Neuronal stem cell (in vitro differentiated cells): Measurements from ENCODE around the gene AOPEP.

ENCODE experiments used
- DNase-seq: peaks from one replicate; pipeline ENCODE4 v3.0.0-alpha.2; 2013; ENCODE audit warnings: low spot score
- H2AFZ ChIP-seq: one replicate; pipeline ENCODE4 v1.6.1; 2013; ENCODE audit warnings: mild to moderate bottlenecking, low read length, inconsistent platforms
- H2AK5ac ChIP-seq: 2 replicates; pipeline ENCODE4 v1.6.1; 2013; ENCODE audit warnings: low read depth, mild to moderate bottlenecking, inconsistent platforms, low read length, moderate library complexity, mixed read lengths
- H2BK120ac ChIP-seq: 2 replicates; pipeline ENCODE4 v1.6.1; 2013; ENCODE audit warnings: low read depth, mild to moderate bottlenecking, inconsistent platforms, low read length, moderate library complexity, mixed read lengths
- H2BK12ac ChIP-seq: one replicate; pipeline ENCODE4 v1.6.1; 2013; ENCODE audit warnings: low read length, inconsistent platforms
- H2BK15ac ChIP-seq: 2 replicates; pipeline ENCODE4 v1.6.1; 2013; ENCODE audit warnings: mild to moderate bottlenecking, low read length, inconsistent platforms, mixed read lengths
- H2BK5ac ChIP-seq: one replicate; pipeline ENCODE4 v1.6.1; 2013; ENCODE audit warnings: inconsistent platforms, mild to moderate bottlenecking, low read length, moderate library complexity
- H3K14ac ChIP-seq: one replicate; pipeline ENCODE4 v1.6.1; 2013; ENCODE audit warnings: low read length, inconsistent platforms
- H3K18ac ChIP-seq: 2 replicates; pipeline ENCODE4 v1.6.1; 2013; ENCODE audit warnings: low read length, inconsistent platforms
- H3K23ac ChIP-seq: 2 replicates; pipeline ENCODE4 v1.6.1; 2013; ENCODE audit warnings: low read depth, mild to moderate bottlenecking, mixed read lengths, low read length, inconsistent platforms; ENCODE audit not compliant: poor library complexity
- H3K27ac ChIP-seq: replicated peaks from 3 replicates; pipeline ENCODE4 v1.5.1; 2013; ENCODE audit warnings: low read length, inconsistent platforms
- H3K27me3 ChIP-seq, 3 experiments: 2 replicates each; pipeline ENCODE4 v1.6.1; 2013; ENCODE audit warnings: low read length in 3 of 3, mild to moderate bottlenecking in 2 of 3, inconsistent platforms in 1 of 3, low read depth in 1 of 3, mixed read lengths in 1 of 3, moderate library complexity in 1 of 3; ENCODE audit not compliant: control insufficient read depth in 3 of 3, insufficient read depth in 3 of 3
- H3K36me3 ChIP-seq, 2 donors: replicated peaks in 1 of 2; 2 replicates each; pipeline ENCODE4 v1.6.1; 2013; ENCODE audit warnings: low read length in 2 of 2; ENCODE audit not compliant: control insufficient read depth in 2 of 2, insufficient read depth in 2 of 2
- H3K4ac ChIP-seq: 2 replicates; pipeline ENCODE4 v1.6.1; 2013; ENCODE audit warnings: inconsistent platforms, mild to moderate bottlenecking, low read length, moderate library complexity
- H3K4me1 ChIP-seq, 2 donors: 1 replicate in 1 of 2; 2 replicates in 1 of 2; pipeline ENCODE4 v1.6.1; 2013; ENCODE audit warnings: low read length in 2 of 2, low read depth in 1 of 2; ENCODE audit not compliant: control insufficient read depth in 2 of 2, insufficient read depth in 1 of 2
- H3K4me2 ChIP-seq: one replicate; pipeline ENCODE4 v1.6.1; 2013; ENCODE audit warnings: mild to moderate bottlenecking, low read length, inconsistent platforms; ENCODE audit not compliant: insufficient read depth, poor library complexity, severe bottlenecking
- H3K4me3 ChIP-seq, 2 donors: 2 replicates each; pipeline ENCODE4 v1.5.1; 2013; ENCODE audit warnings: low read length in 2 of 2, mild to moderate bottlenecking in 2 of 2, inconsistent platforms in 1 of 2, moderate library complexity in 1 of 2
- H3K79me1 ChIP-seq: one replicate; pipeline ENCODE4 v1.6.1; 2013; ENCODE audit warnings: low read depth, mild to moderate bottlenecking, inconsistent platforms, low read length, moderate library complexity
- H3K9ac ChIP-seq: one replicate; pipeline ENCODE4 v1.6.1; 2013; ENCODE audit warnings: mild to moderate bottlenecking, low read depth, low read length, inconsistent platforms; ENCODE audit not compliant: poor library complexity
- H3K9me3 ChIP-seq, 2 donors: replicated peaks in 1 of 2; 2 replicates each; pipeline versions ENCODE3 to v1.6.1; 2013; ENCODE audit warnings: low read length in 2 of 2, mild to moderate bottlenecking in 2 of 2, inconsistent platforms in 1 of 2, low read depth in 1 of 2, mixed read lengths in 1 of 2, moderate library complexity in 1 of 2; ENCODE audit not compliant: control insufficient read depth in 2 of 2, insufficient read depth in 1 of 2
- H4K8ac ChIP-seq: one replicate; pipeline ENCODE4 v1.6.1; 2013; ENCODE audit warnings: low read depth, mild to moderate bottlenecking, inconsistent platforms, low read length, moderate library complexity
- H4K91ac ChIP-seq: one replicate; pipeline ENCODE4 v1.6.1; 2013; ENCODE audit warnings: low read length, low read depth, mild to moderate bottlenecking, inconsistent platforms; ENCODE audit not compliant: poor library complexity
- WGBS, 2 donors: extraction: QIAGEN DNeasy Blood & Tissue Kit; methylation state at CpG; one replicate each; pipeline ENCODE4 v1.1.7; 2013; ENCODE audit warnings: missing lambda C conversion rate in 2 of 2, mixed read lengths in 1 of 2; ENCODE audit not compliant: insufficient read length in 2 of 2, insufficient replicate concordance in 1 of 2; ENCODE audit errors: extremely low coverage in 2 of 2; 5-methylcytosine and 5-hydroxymethylcytosine counted together

AOPEP gene

GRCh38 chr9:94783928-94784327 is 57.4 kb downstream of the AOPEP start:
- no CpG with 5 or more reads among the region's 2 CpGs for WGBS, 2 donors

GRCh38 chr9:94785215-94786169 is 59.0 kb downstream of the AOPEP start:
- H4K91ac ChIP-seq: no peak overlapping the region
- no peak overlapping the region for H4K8ac ChIP-seq
- no peak overlapping the region for H2BK12ac ChIP-seq
- no peak overlapping the region for H3K18ac ChIP-seq
- no peak overlapping the region for H3K4me2 ChIP-seq
- no peak overlapping the region for H3K4me3 ChIP-seq
- H3K36me3 ChIP-seq: peaks cover 0 to 3% of the 10 kb centered on the region in 2 donors
- H2AFZ ChIP-seq: no peak overlapping the region
- no peak overlapping the region for H3K9ac ChIP-seq
- no peaks in the 10 kb centered on the region for H3K9me3 ChIP-seq
- no CpG with 5 or more reads among the region's 10 CpGs for WGBS, 2 donors
- no peak overlapping the region for H3K4ac ChIP-seq
- H3K14ac ChIP-seq: no peak overlapping the region
- peaks cover 0 to 5% of the 10 kb centered on the region in 2 donors for H3K4me1 ChIP-seq
- H2AK5ac ChIP-seq: no peak overlapping the region
- DNase-seq: no peak
- H3K27ac ChIP-seq: no peak overlapping the region
- no peak overlapping the region for H3K23ac ChIP-seq
- H2BK5ac ChIP-seq: no peak overlapping the region
- no peak overlapping the region for H2BK120ac ChIP-seq
- H2BK15ac ChIP-seq: no peak overlapping the region
- H3K27me3 ChIP-seq: no peaks in the 10 kb centered on the region
- H3K79me1 ChIP-seq: no peaks in the 10 kb centered on the region

More at GRCh38 chr9:94783928-94784327, 57.4 kb downstream of the AOPEP start:
- H3K36me3 ChIP-seq: no peaks in the 10 kb centered on the region
- H2AK5ac ChIP-seq: no peak overlapping the region
- no peak overlapping the region for H4K8ac ChIP-seq
- H3K4me3 ChIP-seq: no peak overlapping the region
- no peak overlapping the region for H3K23ac ChIP-seq
- H3K9ac ChIP-seq: no peak overlapping the region
- no peak overlapping the region for H2BK120ac ChIP-seq
- no peak overlapping the region for H2BK12ac ChIP-seq
- H3K4me1 ChIP-seq: peaks cover 0 to 4% of the 10 kb centered on the region in 2 donors
- no peak overlapping the region for H2BK15ac ChIP-seq
- no peak overlapping the region for H3K4ac ChIP-seq
- no peak overlapping the region for H3K4me2 ChIP-seq
- no peak overlapping the region for H3K14ac ChIP-seq
- no peak overlapping the region for H3K27ac ChIP-seq
- no peaks in the 10 kb centered on the region for H3K9me3 ChIP-seq
- no peaks in the 10 kb centered on the region for H3K79me1 ChIP-seq
- DNase-seq: no peak
- H3K18ac ChIP-seq: no peak overlapping the region
- no peak overlapping the region for H2AFZ ChIP-seq
- no peak overlapping the region for H2BK5ac ChIP-seq
- no peaks in the 10 kb centered on the region for H3K27me3 ChIP-seq
- no peak overlapping the region for H4K91ac ChIP-seq

GRCh38 chr9:94786586-94786985 is 60.1 kb downstream of the AOPEP start:
- Histone ChIP-seq H3K23ac (no peak overlapping the region), H2BK5ac (no peak overlapping the region), H3K27me3 (no peaks in the 10 kb centered on the region), H2BK12ac (no peak overlapping the region), H3K36me3 (peaks cover 0 to 8% of the 10 kb centered on the region in 2 donors), H3K9ac (no peak overlapping the region), H3K14ac (no peak overlapping the region), H3K27ac (no peak overlapping the region), H3K79me1 (no peaks in the 10 kb centered on the region), H2AK5ac (no peak overlapping the region), H3K9me3 (no peaks in the 10 kb centered on the region), H4K8ac (no peak overlapping the region), H4K91ac (no peak overlapping the region), H3K18ac (no peak overlapping the region), H2AFZ (no peak overlapping the region), H3K4me2 (no peak overlapping the region), H3K4me1 (peaks cover 0 to 5% of the 10 kb centered on the region in 2 donors), H2BK120ac (no peak overlapping the region), H2BK15ac (no peak overlapping the region), H3K4ac (no peak overlapping the region), H3K4me3 (no peak overlapping the region)
- DNase-seq: no peak
- no CpG with 5 or more reads among the region's 3 CpGs for WGBS, 2 donors

- no peak overlapping the region for H2AFZ ChIP-seq
- no peak overlapping the region for H3K9ac ChIP-seq
- no peak overlapping the region for H2BK15ac ChIP-seq
- H3K27me3 ChIP-seq: no peaks in the 10 kb centered on the region
- WGBS, 2 donors: no CpG with 5 or more reads among the region's 6 CpGs
- no peak overlapping the region for H3K4ac ChIP-seq
- H3K14ac ChIP-seq: no peak overlapping the region
- H3K23ac ChIP-seq: no peak overlapping the region
- no peak overlapping the region for H4K91ac ChIP-seq
- no peak overlapping the region for H3K18ac ChIP-seq
- H3K9me3 ChIP-seq: no peaks in the 10 kb centered on the region
- no peak overlapping the region for H2BK12ac ChIP-seq
- no peak overlapping the region for H3K27ac ChIP-seq
- no peak for DNase-seq
- no peak overlapping the region for H2BK5ac ChIP-seq
- no peak overlapping the region for H2BK120ac ChIP-seq
- peaks cover under 1 to 13% of the 10 kb centered on the region in 2 donors for H3K36me3 ChIP-seq
- no peak overlapping the region for H4K8ac ChIP-seq
- H3K79me1 ChIP-seq: no peaks in the 10 kb centered on the region
- no peak overlapping the region for H3K4me2 ChIP-seq
- H3K4me3 ChIP-seq: no peak overlapping the region
- H3K4me1 ChIP-seq: peaks cover 0 to 5% of the 10 kb centered on the region in 2 donors
- no peak overlapping the region for H2AK5ac ChIP-seq
These were observed 60.8 kb downstream of the AOPEP start for GRCh38 chr9:94787266-94787665.
